Ramos (cell line): Measurements from ENCODE around the gene ID2.

Source experiments
- in situ Hi-C: fragments of 300-500 bp; cut with MboI; formaldehyde crosslinking; loops from one replicate; pipeline ENCODE4 v1.14.3; 2022; ENCODE audit warnings: low sequenced_read_pairs; ENCODE audit not compliant: unreplicated experiment

ID2 gene

GRCh38 chr2:8681786-8682692, at the start of gene ID2:
ID2 (plus strand) TSS chr2:8682056; CDS start chr2:8682166, 110 bp downstream.
- in situ Hi-C loops: loop anchor here (5.0 to 25.0 kb wide), 3 partner anchors 145 to 970 kb away; no protein-coding TSS in a partner anchor

GRCh38 chr2:8632755-8633154, 49.1 kb upstream of the ID2 start:
- in situ Hi-C loops: no loop called here

GRCh38 chr2:8633186-8633734, 48.6 kb upstream of the ID2 start:
- in situ Hi-C loops: no loop called here

- in situ Hi-C loops: no loop called here
Measured at GRCh38 chr2:8633735-8634313, 48.0 kb upstream of the ID2 start.

GRCh38 chr2:8634466-8635172, 47.2 kb upstream of the ID2 start:
- in situ Hi-C loops: no loop called here

- in situ Hi-C loops: no loop called here
Measured at GRCh38 chr2:8636041-8636491, 45.8 kb upstream of the ID2 start.

GRCh38 chr2:8636721-8637636, 44.9 kb upstream of the ID2 start:
- in situ Hi-C loops: no loop called here

- in situ Hi-C loops: no loop called here
Measured at GRCh38 chr2:8638327-8638726, 43.5 kb upstream of the ID2 start.

GRCh38 chr2:8639122-8639635, 42.7 kb upstream of the ID2 start:
- in situ Hi-C loops: no loop called here

GRCh38 chr2:8640498-8640897, 41.4 kb upstream of the ID2 start:
- in situ Hi-C loops: no loop called here

- in situ Hi-C loops: no loop called here
Measured at GRCh38 chr2:8641301-8641965, 40.4 kb upstream of the ID2 start.

- in situ Hi-C loops: no loop called here
Measured at GRCh38 chr2:8642366-8643068, 39.3 kb upstream of the ID2 start.

GRCh38 chr2:8643250-8643995, 38.4 kb upstream of the ID2 start:
- in situ Hi-C loops: no loop called here

- in situ Hi-C loops: no loop called here
Measured at GRCh38 chr2:8643996-8644356, 37.9 kb upstream of the ID2 start.

GRCh38 chr2:8644605-8645175, 37.2 kb upstream of the ID2 start:
- in situ Hi-C loops: no loop called here

GRCh38 chr2:8645176-8645831, 36.6 kb upstream of the ID2 start:
- in situ Hi-C loops: no loop called here
